LNCaP clone FGC (cell line): ENCODE measurements around the gene SAFB.

Experiments used
- DNase-seq: peaks from one replicate; pipeline ENCODE4 v3.0.0-alpha.2; 2011; ENCODE audit warnings: low read depth
- H3K4me3 ChIP-seq: 2 replicates; pipeline ENCODE4 v1.5.1; 2011; ENCODE audit warnings: mild to moderate bottlenecking, low read depth, low read length, control low read depth
- TF ChIP-seq, protein P1 (sequence below): IDR thresholded peaks from 2 replicates; pipeline ENCODE4 v1.5.1; 2012; ENCODE audit warnings: mild to moderate bottlenecking; ENCODE audit not compliant: control insufficient read depth, insufficient read depth; ENCODE audit errors: extremely low read depth

SAFB gene

GRCh38 chr19:5609881-5610448 lies 12.9 kb upstream of the SAFB start:
- TF ChIP-seq, protein P1, sequence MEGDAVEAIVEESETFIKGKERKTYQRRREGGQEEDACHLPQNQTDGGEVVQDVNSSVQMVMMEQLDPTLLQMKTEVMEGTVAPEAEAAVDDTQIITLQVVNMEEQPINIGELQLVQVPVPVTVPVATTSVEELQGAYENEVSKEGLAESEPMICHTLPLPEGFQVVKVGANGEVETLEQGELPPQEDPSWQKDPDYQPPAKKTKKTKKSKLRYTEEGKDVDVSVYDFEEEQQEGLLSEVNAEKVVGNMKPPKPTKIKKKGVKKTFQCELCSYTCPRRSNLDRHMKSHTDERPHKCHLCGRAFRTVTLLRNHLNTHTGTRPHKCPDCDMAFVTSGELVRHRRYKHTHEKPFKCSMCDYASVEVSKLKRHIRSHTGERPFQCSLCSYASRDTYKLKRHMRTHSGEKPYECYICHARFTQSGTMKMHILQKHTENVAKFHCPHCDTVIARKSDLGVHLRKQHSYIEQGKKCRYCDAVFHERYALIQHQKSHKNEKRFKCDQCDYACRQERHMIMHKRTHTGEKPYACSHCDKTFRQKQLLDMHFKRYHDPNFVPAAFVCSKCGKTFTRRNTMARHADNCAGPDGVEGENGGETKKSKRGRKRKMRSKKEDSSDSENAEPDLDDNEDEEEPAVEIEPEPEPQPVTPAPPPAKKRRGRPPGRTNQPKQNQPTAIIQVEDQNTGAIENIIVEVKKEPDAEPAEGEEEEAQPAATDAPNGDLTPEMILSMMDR, result no peak
- no peak for DNase-seq
- no peak overlapping the region for H3K4me3 ChIP-seq

DNA sequence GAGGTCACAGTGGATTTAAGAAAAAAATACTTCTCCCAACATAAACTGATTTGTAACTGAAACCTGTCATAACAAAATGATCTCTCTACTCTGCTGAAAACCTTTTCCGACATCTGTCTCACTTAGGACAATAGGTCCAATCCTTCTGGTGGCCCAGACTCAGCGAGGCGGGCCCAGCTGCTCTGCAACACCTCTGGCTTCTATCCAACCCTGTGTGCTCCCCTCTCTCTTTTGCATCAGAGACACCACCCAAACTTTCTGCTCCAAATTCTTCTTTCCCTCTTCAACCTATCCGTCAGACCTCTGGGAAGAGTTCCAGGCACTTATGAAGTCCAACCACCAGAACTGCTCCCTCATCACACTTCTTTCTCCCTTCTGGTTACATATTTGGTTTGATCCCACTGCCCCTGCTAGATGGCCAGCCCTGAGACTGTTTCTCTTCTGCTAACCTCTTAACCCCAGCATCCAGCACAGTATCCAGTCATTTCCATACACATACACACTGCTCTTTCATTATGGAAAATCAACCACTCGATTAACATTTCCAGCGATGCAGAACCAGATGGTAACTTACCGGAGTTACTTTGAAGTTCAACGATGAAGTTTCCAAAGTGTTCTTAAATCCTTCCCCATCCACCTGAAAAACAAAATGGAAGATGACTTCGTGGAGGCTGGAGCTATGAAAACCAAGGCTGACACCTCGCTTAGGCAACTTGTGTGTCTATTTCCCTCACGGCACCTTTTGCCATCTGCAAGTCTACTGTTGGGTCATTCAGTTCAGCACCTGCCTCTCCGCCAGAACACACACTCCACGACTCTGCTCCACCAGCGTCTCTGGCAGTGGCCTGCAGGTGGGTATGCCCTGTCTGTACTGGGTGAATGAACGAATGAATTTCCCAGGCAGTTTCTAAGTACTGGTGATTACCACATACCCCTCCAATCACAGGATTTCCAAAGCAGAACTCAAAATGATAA lies 9.7 kb upstream of the SAFB start:
- H3K4me3 ChIP-seq, result no peak overlapping the region
- no peak for DNase-seq
- TF ChIP-seq, protein P1, result no peak

DNA sequence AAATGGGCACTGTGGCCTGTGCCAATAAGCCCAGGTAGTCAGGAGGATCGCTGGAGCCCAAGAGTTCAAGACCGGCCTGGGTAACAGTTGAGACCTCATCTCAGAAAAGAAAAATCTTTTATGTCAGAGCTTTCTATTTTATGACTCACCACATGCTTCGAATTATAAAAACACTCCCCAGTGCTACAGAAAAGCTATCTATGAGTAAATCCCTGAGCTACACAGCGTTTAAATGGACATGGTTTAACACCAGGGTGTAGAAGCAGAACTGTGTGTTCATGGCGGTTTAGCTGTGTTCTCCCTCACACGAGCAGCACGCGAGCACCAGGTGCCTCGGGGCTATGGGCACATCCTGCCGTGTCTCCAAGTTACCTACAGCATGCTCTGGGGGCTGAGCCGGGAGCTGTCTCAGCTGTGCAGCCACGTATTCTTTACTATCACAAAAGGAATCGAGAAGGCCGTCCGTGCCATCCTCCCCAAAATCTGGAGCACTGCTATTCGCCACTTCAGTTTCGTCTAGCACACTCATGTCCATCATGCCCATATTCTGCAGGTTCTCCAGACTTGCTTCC lies 7.0 kb upstream of the SAFB start:
- TF ChIP-seq, protein P1, result no peak
- DNase-seq, result no peak
- H3K4me3 ChIP-seq, result no peak overlapping the region

- DNase-seq, result no peak
- H3K4me3 ChIP-seq, result no peak overlapping the region
- TF ChIP-seq, protein P1, result no peak
These were observed 5.8 kb upstream of the SAFB start for GRCh38 chr19:5617080-5617479.

GRCh38 chr19:5618591-5618990 lies 4.3 kb upstream of the SAFB start:
- no peak for DNase-seq
- TF ChIP-seq, protein P1, result no peak
- no peak overlapping the region for H3K4me3 ChIP-seq

DNA sequence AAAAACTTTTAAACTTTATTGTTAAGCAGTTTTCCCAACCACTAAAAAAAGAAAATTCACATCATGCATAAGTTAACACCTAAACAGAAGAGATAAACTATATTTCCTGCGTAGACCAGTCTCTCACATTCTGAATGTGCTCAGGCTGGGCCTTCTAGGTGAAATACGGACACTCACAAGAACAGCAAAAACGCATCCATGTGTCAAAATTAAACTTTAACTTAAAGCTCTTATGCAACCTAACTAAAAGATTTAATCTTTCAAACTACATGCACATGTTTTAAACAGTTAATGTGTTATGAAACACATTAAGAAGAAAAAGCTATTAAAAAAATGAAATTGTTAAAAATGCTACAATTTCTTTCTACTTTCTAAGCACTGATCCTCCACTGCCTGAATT lies 2.9 kb upstream of the SAFB start:
- TF ChIP-seq, protein P1, result no peak
- DNase-seq, result no peak
- H3K4me3 ChIP-seq, result no peak overlapping the region
